HepG2 (cell line): ENCODE measurements around the gene PAK6. TPM values are rescaled to one million over a fixed set of nuclear protein-coding genes. Genes with fewer than 3 reads are reported as not detected.
A peak's percentile ranks its signal among the peaks of the same experiment; 100 is the strongest.

Source experiments
- CCAR2 ChIP-seq: fragments of 200-400 bp; formaldehyde crosslinking; optimal IDR thresholded peaks from 2 replicates; pipeline ENCODE3; 2018; ENCODE audit warnings: low read depth, mild to moderate bottlenecking, low read length, moderate library complexity
- CHCHD3 ChIP-seq: sonication (generic); formaldehyde crosslinking; IDR thresholded peaks from 2 replicates; pipeline ENCODE4 v1.8.0; 2022; ENCODE audit warnings: mild to moderate bottlenecking, missing genetic modification reagents, moderate library complexity
- MIER3 ChIP-seq: IDR thresholded peaks from 2 replicates; pipeline ENCODE4 v1.6.1; 2016; ENCODE audit warnings: missing compliant biosample characterization, borderline replicate concordance
- MYC ChIP-seq: sonication (generic); formaldehyde crosslinking; IDR thresholded peaks from 2 replicates; pipeline ENCODE4 v1.9.0; 2021; ENCODE audit warnings: missing genetic modification reagents, borderline replicate concordance
- NFIC ChIP-seq: IDR thresholded peaks from 2 replicates; pipeline ENCODE4 v1.6.1; 2012; ENCODE audit warnings: mild to moderate bottlenecking, low read length, inconsistent platforms
- NFKB2 ChIP-seq: sonication (generic); formaldehyde crosslinking; IDR thresholded peaks from 2 replicates; pipeline ENCODE4 v1.4.0; 2020; ENCODE audit warnings: missing genetic modification reagents, borderline replicate concordance
- NKX3-1 ChIP-seq: sonication (generic); formaldehyde crosslinking; IDR thresholded peaks from 2 replicates; pipeline ENCODE4 v1.5.0; 2020; ENCODE audit warnings: missing genetic modification reagents
- PAX8 ChIP-seq: sonication (generic); formaldehyde crosslinking; IDR thresholded peaks from 2 replicates; pipeline ENCODE4 v1.8.0; 2022; ENCODE audit warnings: mild to moderate bottlenecking, missing genetic modification reagents, borderline replicate concordance
- RBAK ChIP-seq: sonication (generic); formaldehyde crosslinking; IDR thresholded peaks from 2 replicates; pipeline ENCODE4 v1.5.1; 2020; ENCODE audit warnings: mild to moderate bottlenecking, missing genetic modification reagents
- TCF12 ChIP-seq, 2 experiments: fragments of 450-650 bp in 1 of 2; sonication (generic) in 1 of 2; formaldehyde crosslinking in 1 of 2; IDR thresholded peaks; 2 replicates each; pipeline versions ENCODE4 v1.6.1 to v1.8.0; 2017 to 2022; ENCODE audit warnings: antibody characterized with exemption in 1 of 2, mild to moderate bottlenecking in 1 of 2, missing genetic modification reagents in 1 of 2, moderate library complexity in 1 of 2
- ZKSCAN1 ChIP-seq: fragments of 150-350 bp; IDR thresholded peaks from 2 replicates; pipeline ENCODE4 v1.6.1; 2014; ENCODE audit warnings: low read length
- ZMAT3 ChIP-seq: sonication (generic); formaldehyde crosslinking; conservative IDR thresholded peaks from 2 replicates; pipeline ENCODE4 v1.7.0; 2021; ENCODE audit warnings: missing genetic modification reagents
- ZNF253 ChIP-seq: sonication (generic); formaldehyde crosslinking; IDR thresholded peaks from 2 replicates; pipeline ENCODE4 v1.8.0; 2022; ENCODE audit warnings: mild to moderate bottlenecking, missing genetic modification reagents, borderline replicate concordance
- ZNF44 ChIP-seq: sonication (generic); formaldehyde crosslinking; IDR thresholded peaks from 2 replicates; pipeline ENCODE4 v1.5.1; 2020; ENCODE audit warnings: mild to moderate bottlenecking, missing genetic modification reagents
- ZNF777 ChIP-seq: sonication (generic); formaldehyde crosslinking; IDR thresholded peaks from 2 replicates; pipeline ENCODE4 v1.4.0; 2020; ENCODE audit warnings: missing genetic modification reagents
- ZNF839 ChIP-seq: sonication (generic); formaldehyde crosslinking; IDR thresholded peaks from 2 replicates; pipeline ENCODE4 v1.4.0; 2020; ENCODE audit warnings: missing genetic modification reagents, mild to moderate bottlenecking, borderline replicate concordance
- polyA plus RNA-seq, 8 experiments: library from polyadenylated mRNA; depleted of rRNA in 3 of 8; stranded (reverse) in 7 of 8; unstranded in 1 of 8; fragments of >200 nt; fragmentation: Illumina TruSeq in 4 of 8; extraction: Trizol in 4 of 8; gene quantifications; 2 replicates each; pipeline versions ENCODE4 v1.2.1 to v1.2.3, GENCODE V29; 2011 to 2016; ENCODE audit warnings: low read depth in 4 of 8, missing spikeins in 1 of 8, mixed read lengths in 1 of 8; ENCODE audit not compliant: insufficient read depth in 1 of 8
- total RNA-seq, 5 experiments: library from RNA; depleted of rRNA; stranded (reverse); fragments of >200 nt; fragmentation: Illumina TruSeq; extraction: Trizol; gene quantifications; 2 replicates each; pipeline ENCODE4 v1.2.3, GENCODE V29; 2016; ENCODE audit warnings: low read depth in 1 of 5
- TF ChIP-seq, protein P1 (sequence below): sonication (generic); formaldehyde crosslinking; conservative IDR thresholded peaks from 2 replicates; pipeline ENCODE4 v1.8.1; 2023; ENCODE audit warnings: missing genetic modification reagents
- TF ChIP-seq, protein P2 (sequence below): sonication (generic); formaldehyde crosslinking; IDR thresholded peaks from 2 replicates; pipeline ENCODE4 v1.4.0; 2020; ENCODE audit warnings: mild to moderate bottlenecking, missing genetic modification reagents
- TF ChIP-seq, protein P3 (sequence below): sonication (generic); formaldehyde crosslinking; IDR thresholded peaks from 2 replicates; pipeline ENCODE4 v1.8.0; 2022; ENCODE audit warnings: missing genetic modification reagents, mild to moderate bottlenecking, borderline replicate concordance
- TF ChIP-seq, protein P4 (sequence below): sonication (generic); formaldehyde crosslinking; IDR thresholded peaks from 2 replicates; pipeline ENCODE4 v1.8.0; 2022; ENCODE audit warnings: mild to moderate bottlenecking, missing genetic modification reagents; ENCODE audit not compliant: insufficient replicate concordance
- TF ChIP-seq, protein P5 (sequence below): fragments of 450-650 bp; IDR thresholded peaks from 2 replicates; pipeline ENCODE4 v1.6.1; 2017; ENCODE audit warnings: mild to moderate bottlenecking

The PAK6 gene
- total and polyA plus RNA-seq, 2 of the 13 experiments (the other 11 are each of a cell fraction or from before 2014, with no cell fraction given) = 0.07 TPM; not detected in 1

DNA sequence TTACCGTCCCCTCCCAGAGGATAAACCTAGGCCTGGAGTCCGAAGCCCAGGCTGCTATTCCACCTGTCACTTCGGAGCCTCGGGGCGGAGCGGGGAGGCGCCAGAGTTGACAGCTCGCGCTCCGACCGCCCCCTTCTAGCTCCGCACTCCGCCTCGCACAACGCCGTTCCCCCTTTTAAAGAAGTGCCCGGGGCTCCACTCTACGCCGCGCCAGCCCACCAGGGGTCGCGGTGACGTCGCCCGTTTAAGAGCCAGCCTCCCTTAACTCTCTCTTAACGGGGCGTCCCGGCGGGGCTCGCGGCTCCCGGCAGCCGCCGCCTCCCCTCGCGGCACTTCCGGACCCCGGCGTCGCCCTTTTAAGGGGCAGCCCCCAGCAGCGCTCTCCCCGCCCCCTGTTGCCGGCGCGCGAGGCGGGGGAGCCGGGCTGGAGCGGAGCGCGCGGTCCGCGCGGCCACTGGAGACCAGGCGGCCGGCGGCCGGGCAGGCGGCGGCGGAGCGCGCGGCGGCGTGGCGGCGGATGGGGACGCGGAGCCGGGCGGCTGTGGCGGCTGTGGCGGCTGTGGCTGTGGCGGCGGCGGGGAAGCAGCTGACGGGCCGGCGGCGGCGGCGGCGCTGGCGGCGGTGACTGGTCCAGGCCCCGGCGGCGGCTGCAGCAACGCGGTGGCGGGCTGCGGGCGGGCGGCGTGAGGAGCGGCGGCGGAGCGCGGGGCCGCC is 84.5 kb downstream of the PAK6 start, which contains the start of gene INAFM2 (continued):
- TF ChIP-seq, protein P1, sequence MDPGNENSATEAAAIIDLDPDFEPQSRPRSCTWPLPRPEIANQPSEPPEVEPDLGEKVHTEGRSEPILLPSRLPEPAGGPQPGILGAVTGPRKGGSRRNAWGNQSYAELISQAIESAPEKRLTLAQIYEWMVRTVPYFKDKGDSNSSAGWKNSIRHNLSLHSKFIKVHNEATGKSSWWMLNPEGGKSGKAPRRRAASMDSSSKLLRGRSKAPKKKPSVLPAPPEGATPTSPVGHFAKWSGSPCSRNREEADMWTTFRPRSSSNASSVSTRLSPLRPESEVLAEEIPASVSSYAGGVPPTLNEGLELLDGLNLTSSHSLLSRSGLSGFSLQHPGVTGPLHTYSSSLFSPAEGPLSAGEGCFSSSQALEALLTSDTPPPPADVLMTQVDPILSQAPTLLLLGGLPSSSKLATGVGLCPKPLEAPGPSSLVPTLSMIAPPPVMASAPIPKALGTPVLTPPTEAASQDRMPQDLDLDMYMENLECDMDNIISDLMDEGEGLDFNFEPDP = no peak
- TF ChIP-seq RBAK (CRISPR knock-in tag) (no peak), ZMAT3 (CRISPR knock-in tag) (no peak), ZNF777 (CRISPR knock-in tag) (peak; percentile 36; the same call in 1 of the 2 replicates), NKX3-1 (CRISPR knock-in tag) (peak; percentile 70; the same call in 1 of the 2 replicates), MIER3 (CRISPR knock-in tag) (peak; percentile 17; the same call in 1 of the 2 replicates), PAX8 (CRISPR knock-in tag) (0 out of 2 replicates have a peak, but pooled peaks have one; percentile 65), TCF12 (IDR thresholded peaks at IDR 0.05) (no peak), TCF12 (CRISPR knock-in tag; IDR thresholded peaks at IDR 0.05) (peak; percentile 46; the same call in 1 of the 2 replicates), ZKSCAN1 (no peak), NFKB2 (peak; percentile 75; the same call in 1 of the 2 replicates), NFIC (no peak), CCAR2 (peak; percentile 40), MYC (CRISPR knock-in tag) (no peak; the same call in 1 of the 2 replicates), ZNF839 (CRISPR knock-in tag) (no peak), ZNF44 (no peak), CHCHD3 (no peak), ZNF253 (no peak)
- TF ChIP-seq, protein P2, sequence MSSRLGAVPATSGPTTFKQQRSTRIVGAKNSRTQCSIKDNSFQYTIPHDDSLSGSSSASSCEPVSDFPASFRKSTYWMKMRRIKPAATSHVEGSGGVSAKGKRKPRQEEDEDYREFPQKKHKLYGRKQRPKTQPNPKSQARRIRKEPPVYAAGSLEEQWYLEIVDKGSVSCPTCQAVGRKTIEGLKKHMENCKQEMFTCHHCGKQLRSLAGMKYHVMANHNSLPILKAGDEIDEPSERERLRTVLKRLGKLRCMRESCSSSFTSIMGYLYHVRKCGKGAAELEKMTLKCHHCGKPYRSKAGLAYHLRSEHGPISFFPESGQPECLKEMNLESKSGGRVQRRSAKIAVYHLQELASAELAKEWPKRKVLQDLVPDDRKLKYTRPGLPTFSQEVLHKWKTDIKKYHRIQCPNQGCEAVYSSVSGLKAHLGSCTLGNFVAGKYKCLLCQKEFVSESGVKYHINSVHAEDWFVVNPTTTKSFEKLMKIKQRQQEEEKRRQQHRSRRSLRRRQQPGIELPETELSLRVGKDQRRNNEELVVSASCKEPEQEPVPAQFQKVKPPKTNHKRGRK (CRISPR knock-in tag) = no peak
- TF ChIP-seq, protein P3, sequence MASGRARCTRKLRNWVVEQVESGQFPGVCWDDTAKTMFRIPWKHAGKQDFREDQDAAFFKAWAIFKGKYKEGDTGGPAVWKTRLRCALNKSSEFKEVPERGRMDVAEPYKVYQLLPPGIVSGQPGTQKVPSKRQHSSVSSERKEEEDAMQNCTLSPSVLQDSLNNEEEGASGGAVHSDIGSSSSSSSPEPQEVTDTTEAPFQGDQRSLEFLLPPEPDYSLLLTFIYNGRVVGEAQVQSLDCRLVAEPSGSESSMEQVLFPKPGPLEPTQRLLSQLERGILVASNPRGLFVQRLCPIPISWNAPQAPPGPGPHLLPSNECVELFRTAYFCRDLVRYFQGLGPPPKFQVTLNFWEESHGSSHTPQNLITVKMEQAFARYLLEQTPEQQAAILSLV = no peak
- TF ChIP-seq, protein P4, sequence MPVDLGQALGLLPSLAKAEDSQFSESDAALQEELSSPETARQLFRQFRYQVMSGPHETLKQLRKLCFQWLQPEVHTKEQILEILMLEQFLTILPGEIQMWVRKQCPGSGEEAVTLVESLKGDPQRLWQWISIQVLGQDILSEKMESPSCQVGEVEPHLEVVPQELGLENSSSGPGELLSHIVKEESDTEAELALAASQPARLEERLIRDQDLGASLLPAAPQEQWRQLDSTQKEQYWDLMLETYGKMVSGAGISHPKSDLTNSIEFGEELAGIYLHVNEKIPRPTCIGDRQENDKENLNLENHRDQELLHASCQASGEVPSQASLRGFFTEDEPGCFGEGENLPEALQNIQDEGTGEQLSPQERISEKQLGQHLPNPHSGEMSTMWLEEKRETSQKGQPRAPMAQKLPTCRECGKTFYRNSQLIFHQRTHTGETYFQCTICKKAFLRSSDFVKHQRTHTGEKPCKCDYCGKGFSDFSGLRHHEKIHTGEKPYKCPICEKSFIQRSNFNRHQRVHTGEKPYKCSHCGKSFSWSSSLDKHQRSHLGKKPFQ (CRISPR knock-in tag) = no peak
- TF ChIP-seq, protein P5, sequence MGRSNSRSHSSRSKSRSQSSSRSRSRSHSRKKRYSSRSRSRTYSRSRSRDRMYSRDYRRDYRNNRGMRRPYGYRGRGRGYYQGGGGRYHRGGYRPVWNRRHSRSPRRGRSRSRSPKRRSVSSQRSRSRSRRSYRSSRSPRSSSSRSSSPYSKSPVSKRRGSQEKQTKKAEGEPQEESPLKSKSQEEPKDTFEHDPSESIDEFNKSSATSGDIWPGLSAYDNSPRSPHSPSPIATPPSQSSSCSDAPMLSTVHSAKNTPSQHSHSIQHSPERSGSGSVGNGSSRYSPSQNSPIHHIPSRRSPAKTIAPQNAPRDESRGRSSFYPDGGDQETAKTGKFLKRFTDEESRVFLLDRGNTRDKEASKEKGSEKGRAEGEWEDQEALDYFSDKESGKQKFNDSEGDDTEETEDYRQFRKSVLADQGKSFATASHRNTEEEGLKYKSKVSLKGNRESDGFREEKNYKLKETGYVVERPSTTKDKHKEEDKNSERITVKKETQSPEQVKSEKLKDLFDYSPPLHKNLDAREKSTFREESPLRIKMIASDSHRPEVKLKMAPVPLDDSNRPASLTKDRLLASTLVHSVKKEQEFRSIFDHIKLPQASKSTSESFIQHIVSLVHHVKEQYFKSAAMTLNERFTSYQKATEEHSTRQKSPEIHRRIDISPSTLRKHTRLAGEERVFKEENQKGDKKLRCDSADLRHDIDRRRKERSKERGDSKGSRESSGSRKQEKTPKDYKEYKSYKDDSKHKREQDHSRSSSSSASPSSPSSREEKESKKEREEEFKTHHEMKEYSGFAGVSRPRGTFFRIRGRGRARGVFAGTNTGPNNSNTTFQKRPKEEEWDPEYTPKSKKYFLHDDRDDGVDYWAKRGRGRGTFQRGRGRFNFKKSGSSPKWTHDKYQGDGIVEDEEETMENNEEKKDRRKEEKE = no peak
